GM21529 (cell line): ENCODE data around the gene RPL22.

ENCODE experiments used
- ATAC-seq: cut with Tn5 transposase; IDR thresholded peaks from one replicate; pipeline ENCODE4 v1.9.1; 2021; ENCODE audit not compliant: unreplicated experiment

Gene RPL22

DNA sequence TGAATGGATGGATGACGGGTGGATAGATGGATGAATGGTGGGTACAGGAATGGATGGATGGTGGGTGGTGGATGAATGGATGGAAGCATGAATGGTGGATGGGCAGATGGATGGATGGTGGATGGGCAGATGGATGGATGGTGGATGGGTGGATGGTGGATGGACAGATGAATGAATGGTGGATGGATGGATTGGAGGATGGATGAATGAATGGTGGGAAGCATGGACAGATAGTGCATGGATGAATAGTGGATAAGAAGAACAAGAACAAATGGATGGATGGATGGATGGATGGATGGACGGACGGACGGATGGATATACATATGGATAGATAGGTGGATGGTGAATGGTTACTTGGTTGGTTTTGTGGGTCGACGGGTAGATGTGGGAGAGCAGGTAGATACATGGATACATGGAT lies 24.0 kb downstream of the RPL22 start:
- no peak for ATAC-seq

DNA sequence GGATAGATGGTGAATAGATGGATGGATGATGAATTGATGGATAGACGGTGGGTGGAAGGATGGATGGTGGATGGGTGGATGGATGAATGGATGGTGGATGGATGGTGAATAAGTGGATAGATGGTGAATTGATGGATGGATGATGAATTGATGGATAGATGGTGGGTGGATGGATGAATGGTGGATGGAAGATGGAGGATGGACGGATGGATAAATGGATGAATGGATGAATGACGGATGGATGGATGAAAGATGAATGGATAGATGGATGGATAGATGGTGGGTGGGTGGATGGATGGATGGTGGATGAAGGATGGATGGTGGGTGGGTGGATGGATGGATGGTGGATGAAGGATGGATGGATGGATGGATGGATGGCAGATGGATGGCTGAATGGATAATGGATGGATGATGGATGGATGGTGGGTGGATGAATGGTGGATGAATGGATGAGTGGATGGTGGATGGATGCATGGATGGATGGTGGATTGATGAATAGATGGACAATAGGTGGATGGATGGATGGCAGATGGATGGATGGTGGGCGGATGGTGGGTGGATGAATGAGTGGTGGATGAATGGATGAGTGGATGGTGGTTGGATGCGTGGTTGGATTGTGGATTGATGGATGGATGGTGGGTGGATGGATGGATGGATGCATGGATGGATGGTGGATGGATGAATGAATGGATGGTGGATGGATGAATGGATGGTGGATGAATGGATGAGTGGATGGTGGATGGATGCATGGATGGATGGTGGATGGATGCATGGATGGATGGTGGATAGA lies 24.6 kb downstream of the RPL22 start:
- no peak for ATAC-seq

DNA sequence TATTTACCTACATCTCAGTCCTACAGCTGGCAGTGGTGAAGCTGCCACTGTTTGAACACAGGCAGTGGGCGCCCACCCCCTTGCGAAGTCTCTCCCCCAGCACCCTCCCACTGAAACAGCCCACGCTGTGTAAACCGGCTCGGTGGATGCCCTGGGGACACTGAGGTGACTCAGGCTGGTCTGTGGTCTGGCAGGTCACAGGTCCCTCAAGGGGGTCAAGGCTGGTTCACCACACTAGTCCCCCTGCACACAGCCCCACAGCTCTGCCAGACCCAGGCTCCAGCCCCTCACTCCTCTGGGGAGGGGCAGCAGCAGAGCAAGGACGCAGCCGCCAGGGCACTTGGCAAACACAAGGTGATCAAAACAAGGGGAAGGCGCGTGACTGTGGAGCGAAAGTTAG lies 26.8 kb downstream of the RPL22 start:
- no peak for ATAC-seq

DNA sequence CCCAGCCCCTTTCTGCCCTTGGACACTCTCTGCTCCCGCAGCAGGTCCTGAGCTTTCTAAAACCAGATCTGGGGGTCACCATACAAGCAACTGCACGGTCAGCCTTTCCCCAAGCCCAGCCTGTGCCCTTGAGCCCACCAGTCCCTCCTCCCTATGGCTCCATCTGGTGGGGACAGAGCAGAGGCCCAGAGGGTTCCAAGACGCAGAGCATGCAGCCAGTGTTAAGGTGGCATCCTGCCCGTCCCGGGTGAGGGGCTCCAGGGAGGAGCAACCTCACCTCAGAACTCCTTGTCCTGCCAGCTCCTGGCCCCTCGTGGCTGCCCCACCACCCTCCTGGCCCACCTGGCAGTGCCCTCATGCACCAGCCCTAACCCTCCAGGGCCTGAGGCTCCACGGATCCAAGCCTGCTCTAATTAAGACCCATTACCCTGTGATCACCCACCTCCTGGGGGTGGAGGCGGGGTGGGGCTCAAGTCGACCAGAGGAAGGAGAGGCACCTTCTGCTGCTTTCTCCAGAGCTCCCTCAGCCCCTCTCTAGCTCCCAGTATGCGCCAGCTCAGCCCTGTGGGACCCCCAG lies 27.8 kb downstream of the RPL22 start:
- no peak for ATAC-seq

GRCh38 chr1:6170742-6171201 lies 28.6 kb downstream of the RPL22 start:
- no peak for ATAC-seq

DNA sequence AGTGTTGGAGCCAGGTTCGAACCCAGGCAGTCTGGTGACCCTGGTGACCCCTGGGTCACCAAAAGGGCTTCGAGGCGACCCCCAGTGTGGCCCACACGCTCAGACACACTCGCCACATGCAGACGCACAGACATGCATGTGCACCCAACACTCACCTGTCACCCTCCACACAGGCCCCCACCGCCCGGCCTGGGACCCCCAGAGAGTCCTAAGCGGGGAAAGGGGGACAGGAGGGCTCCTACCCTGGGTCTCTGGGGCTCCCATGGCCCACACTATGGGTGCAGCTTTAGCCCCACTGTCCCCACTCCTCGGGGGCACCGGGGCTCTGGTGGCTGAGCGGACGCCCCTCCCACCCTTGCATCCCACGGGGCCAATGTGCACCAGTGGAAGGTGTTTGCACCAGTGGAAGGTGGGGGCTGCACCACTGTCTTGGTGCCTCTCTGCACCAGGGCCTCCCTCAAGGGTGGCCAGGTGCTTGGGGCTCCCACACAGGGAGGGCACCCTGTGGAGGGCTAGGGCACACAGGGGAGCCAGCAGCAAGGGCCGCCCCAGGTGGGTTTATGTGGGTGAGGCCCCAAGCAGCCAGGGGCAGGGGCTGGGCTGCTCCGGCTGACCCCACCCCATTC lies 29.2 kb downstream of the RPL22 start:
- no peak for ATAC-seq

DNA sequence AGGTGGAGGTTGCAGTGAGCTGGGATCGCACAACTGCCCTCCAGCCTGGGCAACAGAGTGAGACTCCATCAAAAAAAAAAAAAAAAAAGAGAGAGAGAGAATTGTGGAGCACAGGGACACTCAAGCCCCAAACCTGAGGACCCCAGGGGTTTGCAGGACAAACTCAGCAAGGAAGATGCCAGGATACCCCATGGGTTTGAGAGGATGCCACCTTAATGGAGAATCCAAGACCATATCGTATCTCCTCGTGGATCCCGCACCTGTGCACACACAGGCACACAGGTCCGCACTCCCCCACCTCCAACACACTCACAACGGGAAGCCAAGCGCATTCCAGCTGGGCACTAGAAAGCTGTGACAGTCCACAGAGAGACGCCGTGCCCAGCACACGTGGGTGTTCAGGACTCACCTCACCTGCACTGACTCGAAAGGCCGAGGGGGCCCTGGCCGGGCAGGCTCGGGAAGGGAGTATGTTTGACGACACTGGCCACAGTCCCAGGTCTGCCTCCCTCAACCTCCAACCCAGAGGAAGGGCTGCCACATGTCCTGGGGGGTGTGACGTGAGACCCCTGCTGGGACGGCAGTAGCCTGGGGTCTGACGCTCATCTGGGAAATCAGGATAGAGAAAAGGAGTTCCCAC lies 30.3 kb downstream of the RPL22 start:
- no peak for ATAC-seq

- no peak for ATAC-seq
These were observed 31.7 kb downstream of the RPL22 start for GRCh38 chr1:6167391-6168303.

DNA sequence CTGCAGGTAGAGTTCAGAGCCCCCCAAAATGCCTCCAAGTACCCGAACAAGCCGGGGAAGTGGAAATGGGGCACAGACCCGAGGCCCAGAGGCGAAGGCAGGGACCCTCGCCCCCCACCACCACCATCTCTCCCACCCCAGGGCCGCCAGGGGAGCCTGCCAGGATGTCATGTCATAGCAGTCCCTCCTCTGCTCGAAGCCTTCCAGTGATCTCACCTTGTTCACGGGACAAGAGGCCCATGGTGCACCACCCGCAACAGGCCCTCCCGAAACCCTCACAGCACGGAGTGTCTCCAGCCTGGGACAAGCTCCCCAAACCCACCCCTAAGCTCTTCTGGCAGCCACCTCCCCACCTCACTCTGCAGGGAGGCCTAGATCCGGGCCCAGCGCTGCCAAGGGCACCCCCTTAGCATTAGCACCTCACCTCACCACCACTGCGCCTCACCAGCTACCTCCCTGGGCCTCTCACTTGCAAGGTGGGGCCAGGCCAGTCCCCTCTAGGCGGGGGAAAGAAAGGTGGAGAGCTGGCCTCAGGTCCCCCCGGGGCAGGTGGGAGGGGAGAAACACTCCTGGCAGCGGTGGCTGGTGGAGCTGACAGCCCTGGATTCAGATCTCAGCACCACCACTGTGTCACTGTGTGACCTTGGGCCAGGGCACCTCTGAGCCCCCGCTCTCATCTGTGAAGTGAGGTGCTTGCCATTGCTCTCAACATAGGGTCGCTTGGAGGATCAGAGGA lies 32.6 kb downstream of the RPL22 start:
- no peak for ATAC-seq

DNA sequence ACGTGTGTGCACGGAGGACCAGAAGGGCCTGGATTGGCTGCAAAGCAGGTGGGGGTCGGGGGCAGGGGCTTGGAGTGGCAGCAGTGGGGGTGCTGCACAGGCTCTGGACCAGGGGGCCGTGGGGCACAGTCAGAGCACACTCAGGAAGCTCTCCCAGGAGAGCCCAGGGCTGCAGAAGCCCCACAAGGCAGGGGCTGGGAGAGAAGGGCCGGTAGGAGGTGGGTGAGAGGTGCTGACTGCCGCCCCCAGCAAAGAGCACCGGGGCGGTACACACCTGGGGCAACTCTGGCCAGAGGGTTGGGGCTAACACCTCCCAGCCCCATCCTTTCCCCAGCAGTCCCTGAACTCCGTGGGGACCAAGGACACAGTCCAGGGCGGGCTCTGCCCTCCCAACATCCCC lies 33.2 kb downstream of the RPL22 start:
- no peak for ATAC-seq

DNA sequence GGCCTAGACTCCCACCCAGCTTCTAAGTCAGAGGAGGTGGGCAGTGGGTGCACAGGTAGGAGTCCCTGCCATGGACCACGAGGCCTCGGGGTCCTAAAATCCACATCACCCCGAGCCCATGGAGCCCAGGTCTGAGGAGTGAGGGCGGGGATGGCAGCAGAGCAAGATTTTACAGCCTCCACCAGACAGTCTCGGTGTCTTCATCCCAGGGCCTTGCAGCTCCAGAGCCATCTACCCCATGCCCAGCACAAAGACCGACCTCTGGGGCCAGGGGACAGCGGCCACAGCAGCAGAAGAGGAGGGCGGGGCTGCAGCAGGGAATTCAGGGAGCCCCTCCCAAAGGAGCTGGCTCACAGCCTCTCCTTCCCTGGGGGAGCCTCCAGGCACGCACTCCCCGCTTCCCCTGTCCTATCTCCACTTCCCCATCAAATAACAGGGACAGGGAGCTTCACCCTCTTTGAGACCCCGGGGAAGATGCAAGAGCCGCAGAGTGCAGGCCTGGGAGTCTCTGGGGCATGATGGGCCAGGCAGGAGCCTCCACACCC lies 33.9 kb downstream of the RPL22 start:
- no peak for ATAC-seq

- no peak for ATAC-seq
These were observed 34.4 kb downstream of the RPL22 start for GRCh38 chr1:6165027-6165426.

DNA sequence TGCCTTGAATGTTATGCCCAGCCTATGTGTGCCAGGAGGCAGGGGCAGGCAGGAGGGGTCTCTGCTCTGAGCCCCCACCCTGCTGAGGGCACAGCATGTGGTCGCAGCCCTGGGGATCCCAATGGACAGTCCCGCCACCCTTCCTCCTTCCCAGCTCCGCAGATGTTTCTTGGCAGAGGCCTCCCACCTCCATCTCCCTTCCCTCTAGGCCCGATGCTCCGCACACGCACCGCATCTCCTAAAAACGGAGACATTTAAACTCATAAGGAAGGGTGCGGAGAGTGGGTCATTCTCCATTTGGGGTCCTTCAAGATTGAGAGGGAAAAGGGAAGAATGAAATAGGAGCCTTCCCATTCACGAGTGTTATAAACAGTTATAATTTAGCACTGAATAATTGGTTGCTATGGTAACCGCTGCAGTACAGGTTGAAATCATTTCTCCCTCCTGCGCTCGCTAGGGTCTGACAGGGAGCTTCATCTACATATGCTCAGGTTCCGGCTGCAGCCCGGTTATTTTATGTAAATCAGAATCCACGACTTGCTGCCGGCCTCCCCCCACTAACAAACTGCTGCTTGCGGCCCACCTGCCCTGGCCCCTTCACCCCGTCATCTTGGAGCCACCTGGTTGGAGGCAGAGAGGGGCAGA lies 35.3 kb downstream of the RPL22 start:
- ATAC-seq: no peak

DNA sequence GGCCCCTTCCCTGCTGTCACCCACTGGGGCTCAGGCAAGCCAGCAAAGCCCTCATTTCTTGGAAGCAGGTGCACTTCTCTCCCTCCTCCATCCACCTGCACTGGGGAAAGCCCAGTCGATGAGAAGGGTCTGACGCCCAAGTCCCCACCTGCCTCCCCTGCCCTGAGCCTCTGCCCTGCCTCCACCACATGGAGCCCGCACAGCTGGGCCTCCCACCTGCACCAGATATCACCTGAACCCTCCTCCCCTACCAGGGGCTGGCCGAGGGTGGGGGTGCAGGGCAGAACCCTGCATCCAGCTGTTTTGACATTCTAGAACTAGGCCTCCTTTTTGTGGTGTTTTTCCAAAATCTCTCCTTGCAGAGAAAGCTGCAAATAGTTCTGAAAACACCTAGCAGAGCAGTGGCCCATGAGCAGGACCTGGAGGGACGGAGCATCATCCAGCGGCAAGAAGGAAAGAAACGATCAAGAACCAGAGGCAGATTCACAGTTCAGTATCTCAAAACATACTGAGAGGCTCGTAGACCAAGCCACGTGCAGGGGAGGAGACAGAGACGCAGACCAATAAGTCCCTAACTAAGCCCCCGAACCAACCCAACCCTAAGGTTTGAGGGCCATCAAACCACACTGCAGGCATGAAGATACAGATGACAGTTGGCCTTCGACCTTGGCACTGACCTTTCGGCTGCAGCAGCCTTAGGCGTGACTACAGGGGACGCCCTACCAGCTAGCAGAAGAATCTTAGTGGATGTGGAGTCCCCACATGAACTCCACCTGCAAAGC lies 36.0 kb downstream of the RPL22 start:
- ATAC-seq: no peak

GRCh38 chr1:6162773-6163172 lies 36.6 kb downstream of the RPL22 start:
- no peak for ATAC-seq

- ATAC-seq: no peak
These were observed 37.1 kb downstream of the RPL22 start for GRCh38 chr1:6162341-6162740.

DNA sequence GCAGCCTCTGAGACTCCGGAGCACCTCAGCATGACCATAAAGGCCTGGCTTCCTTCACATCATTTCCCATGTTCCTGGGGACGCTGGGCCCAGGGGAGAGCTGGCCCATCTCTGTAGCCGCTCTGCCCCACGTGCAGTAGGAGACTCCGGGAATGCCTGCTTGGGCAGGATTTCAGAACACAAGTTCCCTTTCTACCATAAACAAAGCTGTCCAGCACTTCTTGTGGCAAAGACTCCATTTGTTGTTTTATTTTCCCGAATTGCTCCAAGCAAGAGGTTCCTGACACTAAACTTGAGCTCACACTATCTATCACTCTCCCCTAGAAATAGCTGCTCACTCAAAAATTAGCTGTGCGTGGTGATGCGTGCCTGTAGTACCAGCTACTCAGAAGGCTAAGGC lies 41.2 kb downstream of the RPL22 start:
- ATAC-seq: no peak

DNA sequence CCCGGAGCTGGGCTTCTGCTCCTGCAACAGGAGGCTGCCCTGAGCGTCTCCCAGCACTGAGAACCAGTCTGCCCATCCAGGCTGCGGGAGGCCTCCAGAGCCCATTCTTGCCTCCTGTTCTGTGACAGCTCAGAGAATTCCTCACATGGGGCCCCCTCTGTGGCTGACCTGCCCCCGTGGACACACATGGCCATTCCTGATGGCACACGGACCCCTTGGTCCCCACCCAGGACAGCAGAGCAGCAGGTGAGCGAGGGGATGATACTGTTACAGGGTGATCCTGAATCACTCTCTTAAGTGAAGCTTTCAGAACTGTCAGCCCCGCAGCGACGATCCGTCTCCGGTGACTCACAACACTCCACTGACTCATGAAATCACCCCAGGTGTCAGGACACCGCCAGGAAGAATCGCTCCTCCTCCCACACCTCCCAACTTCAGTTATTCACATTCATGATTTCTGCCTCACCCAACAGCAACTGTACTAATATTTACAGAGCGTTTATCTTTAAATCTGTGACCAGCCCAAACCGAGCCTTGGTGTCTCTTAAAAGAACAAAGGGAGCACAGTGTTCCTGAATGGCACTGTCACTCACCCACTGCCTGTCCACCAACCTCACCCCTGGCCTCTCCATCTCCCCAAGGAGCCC lies 41.7 kb downstream of the RPL22 start:
- no peak for ATAC-seq
